Activated CD4-positive, alpha-beta T cell treated with anti-CD3 and anti-CD28 coated beads, Interleukin-2, amount 50 U/mL, for 4 hours (primary cell): ENCODE measurements around the gene PTPRH.

ENCODE experiments used
- DNase-seq, 2 experiments: peaks; one replicate each; pipeline ENCODE4 v3.0.0-alpha.2; 2020

Gene PTPRH

DNA sequence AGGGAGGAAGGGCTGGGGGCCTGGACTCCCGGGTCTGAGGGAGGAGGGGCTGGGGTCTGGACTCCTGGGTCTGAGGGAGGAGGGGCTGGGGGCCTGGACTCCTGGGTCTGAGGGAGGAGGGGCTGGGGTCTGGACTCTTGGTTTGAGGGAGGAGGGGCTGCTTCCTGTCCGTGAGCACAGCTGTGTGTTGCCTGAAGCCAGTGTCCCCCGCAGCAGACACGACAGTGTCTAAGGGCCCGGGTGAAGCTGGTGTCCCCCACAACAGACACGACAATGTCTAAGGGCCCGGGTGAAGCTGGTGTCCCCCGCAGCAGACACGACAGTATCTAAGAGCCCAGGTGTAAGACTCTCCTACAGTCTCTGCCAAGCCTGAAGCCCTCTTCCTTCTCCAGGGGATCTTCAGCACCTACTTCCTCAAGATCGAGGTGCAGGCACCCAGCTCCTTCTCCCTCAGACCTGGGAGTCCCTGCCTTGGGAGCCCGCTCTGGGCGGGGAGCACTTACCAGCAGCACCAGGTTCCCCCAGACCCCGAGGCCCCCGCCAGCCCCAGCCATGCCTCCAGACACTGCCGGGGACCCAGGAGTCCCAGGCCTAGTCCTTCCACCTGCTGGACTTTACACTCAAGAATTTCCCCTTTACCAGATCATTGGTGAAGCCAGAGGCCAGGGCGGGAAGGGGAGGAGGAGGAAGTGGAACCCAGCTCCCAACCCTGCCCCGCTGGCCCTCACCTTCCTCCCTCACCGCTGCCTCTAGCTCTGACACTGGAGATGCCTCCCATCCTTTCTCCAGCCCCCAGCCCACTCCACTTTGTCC, at the start of gene PTPRH:
Gene PTPRH, minus strand, starts transcription at position 622 of the 813 bp plus-strand sequence. Its CDS starts 68 bp downstream, at position 554.
- DNase-seq, result no peak

DNA sequence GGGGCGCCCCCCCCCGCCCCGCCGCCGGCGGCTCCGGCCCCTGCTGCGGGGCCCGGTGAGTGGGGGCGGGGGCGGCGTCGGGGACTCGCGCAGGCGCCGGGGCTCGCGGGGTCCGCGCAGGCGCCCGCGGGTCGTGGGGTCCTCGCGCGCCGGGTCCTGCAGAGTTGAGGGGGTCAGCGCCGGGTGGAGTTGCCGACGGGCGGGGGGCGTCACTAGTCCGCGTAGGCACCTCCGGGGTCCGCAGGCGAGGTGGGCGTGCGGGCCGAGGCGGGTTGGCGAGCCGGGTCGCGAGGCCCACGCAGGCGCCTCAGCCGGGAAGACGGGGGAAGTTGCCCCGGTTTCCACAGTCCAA, 49.2 kb upstream of the PTPRH start:
- peak; percentile 18 to 30 for DNase-seq

DNA sequence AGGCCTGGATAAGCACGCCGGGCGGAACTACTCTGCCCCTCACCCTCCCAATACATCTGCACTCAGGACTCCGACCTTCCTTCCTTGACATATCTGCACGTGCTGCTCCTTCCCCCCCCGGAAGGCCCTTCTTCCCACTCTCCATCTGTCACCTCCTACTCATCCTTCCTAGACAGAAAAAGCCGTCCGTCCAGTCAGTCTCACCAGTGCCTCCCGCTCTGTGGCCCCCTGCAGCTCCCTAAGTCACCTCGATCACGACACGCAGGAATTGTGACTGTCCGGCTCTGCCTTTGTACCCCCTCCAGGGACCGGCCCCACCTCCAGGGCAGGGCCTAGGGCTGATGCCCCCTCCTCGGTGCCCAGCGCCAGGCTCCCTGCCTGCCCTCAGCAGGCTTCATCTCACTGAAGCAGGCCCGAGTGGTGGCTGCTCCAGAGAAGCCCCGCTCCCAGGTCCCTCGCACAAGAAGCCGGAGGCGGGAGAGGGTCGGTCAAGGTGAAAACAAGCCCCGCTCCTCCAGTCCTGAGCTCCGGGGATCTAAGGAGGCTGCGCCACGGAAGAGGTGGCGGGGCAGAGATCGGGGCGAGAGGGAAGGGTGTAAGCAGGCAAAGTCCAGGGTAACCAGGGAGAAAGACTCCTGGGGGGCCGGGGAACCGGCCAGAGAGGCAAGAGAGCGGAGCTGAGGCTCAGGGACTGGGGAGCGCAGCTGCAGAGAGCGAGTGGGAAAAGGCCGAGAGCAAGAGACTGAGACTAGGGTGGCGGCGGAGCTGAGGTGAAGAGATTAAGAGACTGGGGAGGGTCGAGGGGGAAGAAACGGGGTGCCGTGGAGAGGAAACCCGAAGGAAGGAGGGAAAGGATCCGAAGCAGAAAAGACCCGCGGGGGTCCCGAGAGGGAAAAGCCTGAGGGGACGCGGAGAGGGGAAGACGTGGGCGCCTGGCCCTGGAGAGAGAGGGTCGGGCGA, 48.4 kb upstream of the PTPRH start:
- peak in 1 of 2 experiments; percentile 9 for DNase-seq

GRCh38 chr19:55256562-55257460, 47.5 kb upstream of the PTPRH start:
- no peak for DNase-seq

GRCh38 chr19:55255618-55256423, 46.5 kb upstream of the PTPRH start:
- DNase-seq, result peak; percentile 38 to 43

- DNase-seq, result no peak
Observed at GRCh38 chr19:55254625-55254977, 45.3 kb upstream of the PTPRH start.

- peak; percentile 44 to 55 for DNase-seq
Observed at GRCh38 chr19:55253842-55254624, 44.7 kb upstream of the PTPRH start.

DNA sequence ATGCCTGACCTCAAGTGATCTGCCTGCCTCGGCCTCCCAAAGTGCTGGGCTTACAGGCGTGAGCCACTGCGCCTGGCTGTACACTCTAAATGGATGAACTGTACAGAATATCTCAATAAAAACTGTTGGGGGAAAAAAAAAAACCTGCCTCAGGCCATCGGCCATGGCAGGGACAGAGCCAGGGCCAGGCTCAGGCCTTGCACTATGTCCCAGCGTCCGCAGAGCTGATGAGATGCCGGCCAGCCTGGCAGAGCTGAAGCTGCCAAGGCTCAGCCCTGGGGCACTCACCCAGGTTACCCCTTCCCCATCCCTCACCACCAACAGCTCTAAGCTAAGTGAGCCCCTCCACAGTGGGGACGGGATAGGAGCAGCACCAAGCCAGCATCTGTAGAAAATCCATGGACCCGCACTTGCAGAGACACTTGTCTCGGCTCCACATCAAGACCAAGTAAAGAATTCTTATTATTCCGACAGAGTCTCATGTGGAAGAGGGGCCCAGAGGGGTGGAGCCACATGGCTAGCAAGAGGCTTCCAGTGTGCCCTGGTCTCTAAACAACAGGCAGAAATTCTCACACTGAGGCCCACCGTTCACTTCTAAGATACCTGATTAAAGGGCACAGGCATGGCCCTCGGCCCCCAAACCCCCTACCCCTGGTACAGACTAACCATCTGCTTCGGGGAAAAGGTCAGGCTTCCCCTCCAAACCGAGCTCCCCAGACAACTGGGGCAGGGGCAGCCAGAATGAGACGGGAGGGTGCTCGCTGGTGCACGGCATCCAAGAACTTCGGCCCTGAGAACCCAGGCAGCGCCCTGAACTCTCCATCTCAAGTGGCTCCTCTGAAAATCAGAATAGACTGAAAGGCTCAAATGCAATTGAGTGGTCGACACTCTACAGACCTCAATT, 43.7 kb upstream of the PTPRH start:
- no peak for DNase-seq

DNA sequence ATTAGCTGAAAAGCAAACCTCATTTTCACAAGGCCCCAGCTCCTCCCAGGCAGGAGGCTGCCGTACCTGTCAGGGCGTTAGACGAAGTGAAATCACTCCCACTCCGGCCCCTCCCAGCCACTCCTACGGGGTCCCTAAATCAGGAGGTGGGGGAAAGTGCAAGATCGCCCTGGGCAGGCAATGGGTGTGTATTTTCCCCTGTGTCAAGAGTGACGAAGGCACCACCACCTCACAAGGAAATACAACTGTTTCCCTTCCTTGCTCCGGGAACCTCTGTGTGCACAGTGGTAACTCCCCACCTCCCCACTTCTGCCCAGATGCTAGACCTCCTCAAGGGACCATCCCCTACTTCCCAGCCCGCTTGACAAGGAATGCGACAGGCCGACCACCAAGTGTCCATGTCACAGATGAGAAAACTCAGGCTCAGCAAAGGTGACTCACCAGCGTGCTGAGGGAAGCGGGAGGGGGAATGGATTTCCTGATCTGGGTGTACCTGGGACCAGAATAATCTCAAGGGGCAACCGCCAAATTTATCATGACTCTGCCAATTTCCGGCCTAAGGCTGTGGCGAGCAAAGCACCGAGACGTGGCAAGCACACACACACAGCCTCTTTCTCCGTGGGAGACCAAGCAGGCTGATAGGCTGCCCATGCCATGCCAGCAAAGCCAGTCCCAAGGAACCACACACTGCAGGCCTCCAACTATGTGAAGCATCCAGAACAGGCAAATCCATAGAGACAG, 42.2 kb upstream of the PTPRH start:
- DNase-seq, result peak; percentile 27 to 29

- DNase-seq, result no peak
Observed at GRCh38 chr19:55250262-55251036, 41.1 kb upstream of the PTPRH start.

GRCh38 chr19:55249841-55250240, 40.5 kb upstream of the PTPRH start:
- no peak for DNase-seq

GRCh38 chr19:55248704-55249103, 39.4 kb upstream of the PTPRH start:
- DNase-seq, result no peak

GRCh38 chr19:55248166-55248675, 38.9 kb upstream of the PTPRH start:
- DNase-seq, result no peak

DNA sequence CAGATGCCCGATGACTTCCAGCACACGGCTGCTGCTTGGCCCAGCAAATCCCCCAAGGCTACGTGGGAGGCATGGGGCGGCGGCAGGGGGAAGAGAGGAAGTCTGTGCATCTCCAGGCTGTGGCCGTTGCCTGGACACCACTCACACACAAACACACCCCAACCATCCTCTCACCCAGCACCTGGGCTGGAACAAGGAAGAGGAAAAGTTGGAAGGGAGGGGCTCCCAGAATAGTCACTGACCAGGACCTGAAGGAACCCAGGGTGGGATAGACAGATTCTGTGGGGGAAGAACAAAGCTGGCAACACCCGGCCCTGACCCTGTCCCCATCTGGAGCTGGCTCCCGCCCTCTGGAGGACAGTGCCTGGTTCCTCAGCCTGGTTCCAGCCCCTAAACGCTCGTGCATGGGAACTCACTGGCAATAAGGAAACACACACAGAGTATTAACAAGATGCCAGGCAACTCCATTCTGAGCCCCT, 38.4 kb upstream of the PTPRH start:
- DNase-seq, result no peak

DNA sequence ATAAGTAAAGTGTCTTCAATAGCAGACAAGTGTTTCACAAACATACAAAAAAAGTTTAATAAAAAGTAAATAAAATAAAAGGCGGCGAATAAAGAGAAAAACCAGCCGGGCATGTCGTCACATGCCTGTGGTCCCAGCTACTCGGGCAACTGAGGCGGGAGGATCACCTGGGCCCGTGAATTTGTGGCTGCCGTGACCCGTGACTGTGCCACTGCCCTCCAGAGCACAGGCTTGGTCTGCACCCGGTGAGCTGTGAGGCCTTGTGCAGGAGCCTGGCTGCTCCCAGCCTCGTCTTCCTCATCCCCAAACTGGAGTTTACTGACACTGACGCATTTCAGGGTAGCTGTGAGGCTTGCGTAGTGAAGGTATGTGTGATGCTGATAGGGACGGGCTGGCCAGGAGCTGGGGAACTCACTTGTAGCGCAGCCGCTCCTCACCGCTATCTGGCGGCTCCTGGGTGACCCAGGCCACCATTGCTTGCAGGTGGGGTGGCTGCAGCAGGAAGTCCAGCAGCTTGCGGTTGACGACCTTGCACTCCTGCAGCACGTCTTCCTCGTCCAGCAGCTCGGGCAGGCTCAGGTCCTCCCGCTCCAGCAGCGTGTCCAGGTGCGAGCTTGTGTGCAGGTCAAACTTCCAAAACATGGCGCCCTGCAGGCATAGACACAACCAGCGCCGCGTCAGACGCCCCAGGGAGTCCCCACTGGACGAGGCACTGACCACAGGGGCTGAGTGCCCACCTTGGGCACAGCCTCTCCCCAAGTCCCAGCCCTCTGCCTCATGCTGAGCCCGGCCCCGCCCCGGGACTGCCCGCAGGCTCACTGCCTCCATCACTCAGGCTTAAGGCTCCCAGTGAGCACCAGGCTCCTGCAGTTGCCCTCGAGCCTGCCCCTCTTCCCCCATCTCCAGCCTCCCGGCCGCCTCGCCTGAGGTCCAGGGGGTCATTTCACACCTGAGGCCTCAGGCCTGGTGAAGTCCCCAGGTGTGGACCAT, 37.5 kb upstream of the PTPRH start:
- DNase-seq, result no peak

DNA sequence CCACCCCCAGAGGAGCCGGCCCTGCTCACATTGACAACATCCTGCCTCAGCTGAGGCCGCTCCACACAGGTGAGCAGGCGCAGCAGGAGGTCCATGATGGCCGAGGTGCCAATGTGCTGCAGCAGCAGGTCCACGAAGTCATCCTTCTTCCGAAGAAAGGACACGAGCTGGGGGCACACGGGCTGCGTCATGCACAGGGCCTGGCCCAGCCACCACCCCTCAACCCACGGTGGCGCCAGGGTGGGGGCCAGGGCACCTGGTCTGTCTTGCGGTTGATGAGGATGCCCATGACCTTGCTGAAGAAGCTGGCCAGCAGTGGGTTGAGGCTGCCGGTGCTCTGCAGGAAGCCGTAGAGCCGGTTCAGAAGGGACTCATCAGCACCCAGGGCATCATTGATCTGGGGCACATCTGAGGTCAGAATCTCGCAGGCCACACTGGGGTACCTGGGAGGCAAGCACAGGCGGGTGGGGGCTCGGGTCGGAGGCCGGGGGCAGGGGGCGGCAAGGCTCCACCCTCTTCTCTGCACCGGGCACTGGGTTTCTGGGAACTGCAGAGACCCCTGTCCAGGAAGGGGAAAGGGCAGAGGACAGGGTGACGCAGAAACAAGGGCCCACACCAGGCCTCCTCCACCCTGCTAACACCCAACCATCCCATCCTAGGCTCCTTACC, 36.1 kb upstream of the PTPRH start:
- DNase-seq, result no peak
